ENCODE results near the gene ZNF664.

GRCh38 chr12:124049451-124050094 is 76.6 kb downstream of the ZNF664 start:
- TF ChIP-seq CTCF (IDR thresholded peaks at IDR 0.05), result no peak
- no peak for TF ChIP-seq POLR2A (IDR thresholded peaks at IDR 0.05)
